ENCODE measurements around the gene PSMB3. TPM values are rescaled to one million over a fixed set of nuclear protein-coding genes. Genes with fewer than 3 reads are reported as not detected.

PSMB3 gene
- polyA plus RNA-seq, 2 of the 4 experiments (the other 2 are of a cell fraction) = 417 to 463 TPM

GRCh38 chr17:38729886-38730525 lies 22.5 kb upstream of the PSMB3 start, which contains the start of gene CISD3:
Gene CISD3, plus strand, starts transcription at chr17:38730341. Its CDS starts 18 bp downstream, at chr17:38730359.
- Histone ChIP-seq H3K4me3 (peak within 1 kb of the TSS; percentile 77), H3K4me1 (peaks cover 43% of the 10 kb centered on the region), H3K4me2 (peak within 1 kb of the TSS; percentile 91), H3K9me3 (no peaks in the 10 kb centered on the region), H3K27ac (peak within 1 kb of the TSS; percentile 91 to 95)
- FAIRE-seq (no peak), DNase-seq (ENCODE audit: low read depth in 1 of 2, low spot score in 1 of 2) (peak; percentile 86 to 88), ATAC-seq (peak; percentile 77 to 79)
- POLR2A ChIA-PET = interaction anchor here (1.2 to 2.1 kb wide), 3 partner anchors 20 to 140 kb away, joined by 4 to 8 read pairs (median 4); partner anchors contain the start of genes EPOP and LASP1
- CTCF ChIA-PET = interaction anchor here (0.7 to 5.6 kb wide), 22 partner anchors 10 to 423 kb away, joined by 3 to 56 read pairs (median 6); partner anchors contain the start of genes EPOP, MLLT6, PCGF2 and PSMB3
- WGBS (ENCODE audit: missing lambda C conversion rate) = 4% methylated on average over 44 of the region's 92 CpGs
- TF ChIP-seq ESRRA (IDR thresholded peaks at IDR 0.05; ENCODE audit: borderline replicate concordance, low read length) (no peak), RFX5 (IDR thresholded peaks at IDR 0.05) (no peak), CHD2 (IDR thresholded peaks at IDR 0.05; ENCODE audit: low read length, partially characterized antibody) (no peak), SMC3 (IDR thresholded peaks at IDR 0.05) (peak; percentile 81), NPAS2 (CRISPR knock-in tag; IDR thresholded peaks at IDR 0.05; ENCODE audit: borderline replicate concordance) (no peak), JUN (IDR thresholded peaks at IDR 0.05) (peak; percentile 87 to 90), CHD4 (IDR thresholded peaks at IDR 0.05; ENCODE audit: borderline replicate concordance) (no peak), MAZ (IDR thresholded peaks at IDR 0.05; ENCODE audit: borderline replicate concordance, low read depth, low read length) (no peak), MYC (IDR thresholded peaks at IDR 0.05; ENCODE audit: borderline replicate concordance, low read length) (peak; percentile 67), FOSL2 (IDR thresholded peaks at IDR 0.05) (no peak), FOSL2 (CRISPR knock-in tag; IDR thresholded peaks at IDR 0.05) (peak; percentile 39), MAX (IDR thresholded peaks at IDR 0.05) (peak; percentile 54; the same call in 1 of the 2 replicates), CBX8 (IDR thresholded peaks at IDR 0.05) (no peak), ZSCAN20 (CRISPR knock-in tag; IDR thresholded peaks at IDR 0.05) (no peak), JUNB (IDR thresholded peaks at IDR 0.05) (no peak), HMGXB4 (CRISPR knock-in tag; IDR thresholded peaks at IDR 0.05; ENCODE audit: borderline replicate concordance) (no peak), POLR2A (IDR thresholded peaks at IDR 0.05; ENCODE audit: low read length) (peak; percentile 59), RCOR1 (IDR thresholded peaks at IDR 0.05; ENCODE audit: low read depth, low read length) (no peak), CTCF (IDR thresholded peaks at IDR 0.05) (peak; percentile 98), EHF (CRISPR knock-in tag; IDR thresholded peaks at IDR 0.05) (0 out of 2 replicates have a peak, but pooled peaks have one; percentile 48), TP53 (CRISPR knock-in tag; IDR thresholded peaks at IDR 0.05) (0 out of 2 replicates have a peak, but pooled peaks have one; percentile 59), RAD21 (conservative IDR thresholded peaks at IDR 0.05 in 1 of 2, IDR thresholded peaks at IDR 0.05 in 1 of 2) (peak; percentile 19 to 56; a peak in 4 of 5 replicates)
- TF ChIP-seq, protein P1, sequence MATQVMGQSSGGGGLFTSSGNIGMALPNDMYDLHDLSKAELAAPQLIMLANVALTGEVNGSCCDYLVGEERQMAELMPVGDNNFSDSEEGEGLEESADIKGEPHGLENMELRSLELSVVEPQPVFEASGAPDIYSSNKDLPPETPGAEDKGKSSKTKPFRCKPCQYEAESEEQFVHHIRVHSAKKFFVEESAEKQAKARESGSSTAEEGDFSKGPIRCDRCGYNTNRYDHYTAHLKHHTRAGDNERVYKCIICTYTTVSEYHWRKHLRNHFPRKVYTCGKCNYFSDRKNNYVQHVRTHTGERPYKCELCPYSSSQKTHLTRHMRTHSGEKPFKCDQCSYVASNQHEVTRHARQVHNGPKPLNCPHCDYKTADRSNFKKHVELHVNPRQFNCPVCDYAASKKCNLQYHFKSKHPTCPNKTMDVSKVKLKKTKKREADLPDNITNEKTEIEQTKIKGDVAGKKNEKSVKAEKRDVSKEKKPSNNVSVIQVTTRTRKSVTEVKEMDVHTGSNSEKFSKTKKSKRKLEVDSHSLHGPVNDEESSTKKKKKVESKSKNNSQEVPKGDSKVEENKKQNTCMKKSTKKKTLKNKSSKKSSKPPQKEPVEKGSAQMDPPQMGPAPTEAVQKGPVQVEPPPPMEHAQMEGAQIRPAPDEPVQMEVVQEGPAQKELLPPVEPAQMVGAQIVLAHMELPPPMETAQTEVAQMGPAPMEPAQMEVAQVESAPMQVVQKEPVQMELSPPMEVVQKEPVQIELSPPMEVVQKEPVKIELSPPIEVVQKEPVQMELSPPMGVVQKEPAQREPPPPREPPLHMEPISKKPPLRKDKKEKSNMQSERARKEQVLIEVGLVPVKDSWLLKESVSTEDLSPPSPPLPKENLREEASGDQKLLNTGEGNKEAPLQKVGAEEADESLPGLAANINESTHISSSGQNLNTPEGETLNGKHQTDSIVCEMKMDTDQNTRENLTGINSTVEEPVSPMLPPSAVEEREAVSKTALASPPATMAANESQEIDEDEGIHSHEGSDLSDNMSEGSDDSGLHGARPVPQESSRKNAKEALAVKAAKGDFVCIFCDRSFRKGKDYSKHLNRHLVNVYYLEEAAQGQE (IDR thresholded peaks at IDR 0.05) = no peak
- TF ChIP-seq, protein P2, sequence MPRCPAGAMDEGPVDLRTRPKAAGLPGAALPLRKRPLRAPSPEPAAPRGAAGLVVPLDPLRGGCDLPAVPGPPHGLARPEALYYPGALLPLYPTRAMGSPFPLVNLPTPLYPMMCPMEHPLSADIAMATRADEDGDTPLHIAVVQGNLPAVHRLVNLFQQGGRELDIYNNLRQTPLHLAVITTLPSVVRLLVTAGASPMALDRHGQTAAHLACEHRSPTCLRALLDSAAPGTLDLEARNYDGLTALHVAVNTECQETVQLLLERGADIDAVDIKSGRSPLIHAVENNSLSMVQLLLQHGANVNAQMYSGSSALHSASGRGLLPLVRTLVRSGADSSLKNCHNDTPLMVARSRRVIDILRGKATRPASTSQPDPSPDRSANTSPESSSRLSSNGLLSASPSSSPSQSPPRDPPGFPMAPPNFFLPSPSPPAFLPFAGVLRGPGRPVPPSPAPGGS (IDR thresholded peaks at IDR 0.05) = peak; percentile 40; the same call in 2 of the 3 replicates
- TF ChIP-seq, protein P3, sequence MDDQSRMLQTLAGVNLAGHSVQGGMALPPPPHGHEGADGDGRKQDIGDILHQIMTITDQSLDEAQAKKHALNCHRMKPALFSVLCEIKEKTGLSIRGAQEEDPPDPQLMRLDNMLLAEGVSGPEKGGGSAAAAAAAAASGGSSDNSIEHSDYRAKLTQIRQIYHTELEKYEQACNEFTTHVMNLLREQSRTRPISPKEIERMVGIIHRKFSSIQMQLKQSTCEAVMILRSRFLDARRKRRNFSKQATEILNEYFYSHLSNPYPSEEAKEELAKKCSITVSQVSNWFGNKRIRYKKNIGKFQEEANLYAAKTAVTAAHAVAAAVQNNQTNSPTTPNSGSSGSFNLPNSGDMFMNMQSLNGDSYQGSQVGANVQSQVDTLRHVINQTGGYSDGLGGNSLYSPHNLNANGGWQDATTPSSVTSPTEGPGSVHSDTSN (IDR thresholded peaks at IDR 0.05) = peak; percentile 48; the same call in 1 of the 2 replicates

Data from A549 (cell line).